ENCODE data around the gene HMGN1. TPM values are rescaled to one million over a fixed set of nuclear protein-coding genes. Genes with fewer than 3 reads are reported as not detected.
A peak's percentile ranks its signal among the peaks of the same experiment; 100 is the strongest.

Gene HMGN1
- total RNA-seq, 2 experiments from 2014 or later, result 264 to 492 TPM

- BruUV-seq (replicated peaks), result TSS peak; percentile 71
Observed at GRCh38 chr21:39314143-39315027, 34.5 kb downstream of the HMGN1 start.

GRCh38 chr21:39313571-39314142 lies 35.2 kb downstream of the HMGN1 start, which contains the start of gene BRWD1:
Gene BRWD1 (minus strand): TSS chr21:39313632. CDS start chr21:39313491, 141 bp downstream.
- peaks cover 9% of the 10 kb centered on the region for H4K20me1 ChIP-seq (ENCODE audit: insufficient read depth, low read length)
- intact Hi-C loops (cut with micrococcal nuclease; ENCODE audit: unreplicated experiment), result loop anchor here (1.0 kb wide), 2 partner anchors 35 to 75 kb away; no protein-coding TSS in a partner anchor
- H3K4me1 ChIP-seq (ENCODE audit: insufficient read depth, low read length, poor library complexity, severe bottlenecking), result peaks cover 52% of the 10 kb centered on the region
- ChIA-PET POLR2A (interaction anchor here (0.7 to 7.6 kb wide), 6 partner anchors 16 to 130 kb away, joined by 3 to 50 read pairs (median 4); partner anchors contain the start of genes HMGN1 and PSMG1), CTCF (ENCODE audit: unreplicated experiment) (interaction anchor here (0.6 to 1.1 kb wide), 3 partner anchors 48 to 1846 kb away, joined by 3 read pairs; no protein-coding TSS in a partner anchor)
- H3K9me2 ChIP-seq (ENCODE audit: insufficient read depth, low read length), result no peaks in the 10 kb centered on the region
- no peak for TF ChIP-seq EZH2phosphoT487 (IDR thresholded peaks at IDR 0.05; ENCODE audit: borderline replicate concordance, low read depth, low read length)
- TF ChIP-seq CTCF (conservative IDR thresholded peaks at IDR 0.05; ENCODE audit: low read length), result peak; percentile 52
- DNase-seq (ENCODE audit: low spot score), result peak; percentile 93
- peak within 1 kb of the TSS; percentile 74 for H2AFZ ChIP-seq (ENCODE audit: low read length)
- H3K36me3 ChIP-seq (ENCODE audit: insufficient read depth, low read length), result peaks cover 32% of the 10 kb centered on the region
- peaks cover 36% of the 10 kb centered on the region for H3K79me2 ChIP-seq (ENCODE audit: insufficient read depth, low read depth, low read length)
- peak within 1 kb of the TSS; percentile 97 for H3K4me2 ChIP-seq (ENCODE audit: low read length)
- peak within 1 kb of the TSS; percentile 87 for H3K4me3 ChIP-seq (ENCODE audit: low read depth, low read length, poor library complexity, severe bottlenecking)
- no TSS peak for BruUV-seq (replicated peaks)
- no peaks in the 10 kb centered on the region for H3K9me3 ChIP-seq (ENCODE audit: low read length)
- H3K27ac ChIP-seq (ENCODE audit: low read depth, low read length, poor library complexity, severe bottlenecking), result peak within 1 kb of the TSS; percentile 90

More at GRCh38 chr21:39314143-39315027, 34.5 kb downstream of the HMGN1 start:
- H3K4me1 ChIP-seq (ENCODE audit: insufficient read depth, low read length, poor library complexity, severe bottlenecking), result peaks cover 60% of the 10 kb centered on the region
- intact Hi-C loops (cut with micrococcal nuclease; ENCODE audit: unreplicated experiment), result loop anchor here (1.0 kb wide), 2 partner anchors 34 to 74 kb away; no protein-coding TSS in a partner anchor
- peaks cover 25% of the 10 kb centered on the region for H3K36me3 ChIP-seq (ENCODE audit: insufficient read depth, low read length)
- ChIA-PET CTCF (ENCODE audit: unreplicated experiment) (no interaction called here), POLR2A (interaction anchor here (1.2 to 7.6 kb wide), 5 partner anchors 24 to 73 kb away, joined by 3 to 50 read pairs (median 4); partner anchors contain the start of gene HMGN1)
- no peaks in the 10 kb centered on the region for H3K9me2 ChIP-seq (ENCODE audit: insufficient read depth, low read length)
- H2AFZ ChIP-seq (ENCODE audit: low read length), result peak overlapping the region; percentile 74
- peak overlapping the region; percentile 87 for H3K4me3 ChIP-seq (ENCODE audit: low read depth, low read length, poor library complexity, severe bottlenecking)
- H3K9me3 ChIP-seq (ENCODE audit: low read length), result no peaks in the 10 kb centered on the region
- TF ChIP-seq EZH2phosphoT487 (IDR thresholded peaks at IDR 0.05; ENCODE audit: borderline replicate concordance, low read depth, low read length) (no peak), CTCF (conservative IDR thresholded peaks at IDR 0.05; ENCODE audit: low read length) (0 out of 2 replicates have a peak, but pooled peaks have one; percentile 10)
- H4K20me1 ChIP-seq (ENCODE audit: insufficient read depth, low read length), result peaks cover 9% of the 10 kb centered on the region
- H3K27ac ChIP-seq (ENCODE audit: low read depth, low read length, poor library complexity, severe bottlenecking), result peak overlapping the region; percentile 90
- peak overlapping the region; percentile 97 for H3K4me2 ChIP-seq (ENCODE audit: low read length)
- H3K79me2 ChIP-seq (ENCODE audit: insufficient read depth, low read depth, low read length), result peaks cover 35% of the 10 kb centered on the region
- DNase-seq (ENCODE audit: low spot score), result peak; percentile 73

Measured in OCI-LY7 (cell line).